Smooth muscle cell (in vitro differentiated cells): Measurements from ENCODE around the gene CACNA1C. TPM values are rescaled to one million over a fixed set of nuclear protein-coding genes. Genes with fewer than 3 reads are reported as not detected.
A peak's percentile ranks its signal among the peaks of the same experiment; 100 is the strongest.

Source experiments
- DNase-seq: peaks from one replicate; lab custom pipeline; 2025; ENCODE audit not compliant: unreplicated experiment; lab: John Stamatoyannopoulos, UW
- H2AFZ ChIP-seq: fragments of 200-600 bp; sonication (generic); 2 replicates; pipeline ENCODE4 v1.6.0; 2016; ENCODE audit warnings: antibody characterized with exemption, low read depth, mild to moderate bottlenecking
- H3F3A ChIP-seq: fragments of 200-600 bp; sonication (generic); 2 replicates; pipeline ENCODE4 v1.6.0; 2017; ENCODE audit warnings: antibody characterized with exemption, low read depth
- H3K27ac ChIP-seq: fragments of 200-600 bp; sonication (generic); 2 replicates; pipeline ENCODE4 v1.5.1; 2016; ENCODE audit warnings: low read depth, mild to moderate bottlenecking
- H3K27me3 ChIP-seq: fragments of 200-600 bp; sonication (generic); 2 replicates; pipeline ENCODE4 v1.6.1; 2016; ENCODE audit warnings: low read depth, mild to moderate bottlenecking
- H3K36me3 ChIP-seq: fragments of 200-600 bp; sonication (generic); 2 replicates; pipeline ENCODE4 v1.5.1; 2016; ENCODE audit warnings: low read depth
- H3K4me1 ChIP-seq: fragments of 200-600 bp; sonication (generic); 2 replicates; pipeline ENCODE4 v1.5.1; 2016; ENCODE audit warnings: low read depth
- H3K4me2 ChIP-seq: fragments of 200-600 bp; sonication (generic); 2 replicates; pipeline ENCODE4 v1.6.0; 2016; ENCODE audit warnings: mild to moderate bottlenecking
- H3K4me3 ChIP-seq: fragments of 200-600 bp; sonication (generic); 2 replicates; pipeline ENCODE4 v1.5.1; 2016; ENCODE audit warnings: mild to moderate bottlenecking
- H3K79me2 ChIP-seq: fragments of 200-600 bp; sonication (generic); 2 replicates; pipeline ENCODE4 v1.6.0; 2016; ENCODE audit warnings: low read depth, mild to moderate bottlenecking
- H3K9ac ChIP-seq: fragments of 200-600 bp; sonication (generic); 2 replicates; pipeline ENCODE4 v1.6.0; 2016; ENCODE audit warnings: low read depth
- H3K9me3 ChIP-seq: fragments of 200-600 bp; sonication (generic); replicated peaks from 2 replicates; pipeline ENCODE4 v1.5.1; 2016; ENCODE audit warnings: low read depth
- H4K20me1 ChIP-seq: fragments of 200-600 bp; sonication (generic); 2 replicates; pipeline ENCODE4 v1.6.0; 2016; ENCODE audit warnings: low read depth
- WGBS: methylation state at CpG from one replicate; pipeline ENCODE4 v1.1.7; 2016; ENCODE audit warnings: low lambda C conversion rate; 5-methylcytosine and 5-hydroxymethylcytosine counted together
- polyA plus RNA-seq: library from polyadenylated mRNA; unstranded; fragments of >200 nt; fragmentation: Nextera tagmentation; extraction: Ambion mirVana; gene quantifications from 2 replicates; pipeline ENCODE4 v1.2.1, GENCODE V29; 2016
- total RNA-seq: library from RNA; depleted of rRNA; stranded (reverse); fragments of >200 nt; gene quantifications from 2 replicates; pipeline ENCODE4 v1.2.3, GENCODE V29; 2014
- TF ChIP-seq, protein P1 (sequence below): fragments of 200-600 bp; sonication (generic); IDR thresholded peaks from 2 replicates; pipeline ENCODE4 v1.5.1; 2017; ENCODE audit warnings: borderline replicate concordance, mild to moderate bottlenecking, antibody characterized with exemption; ENCODE audit not compliant: insufficient read depth, poor library complexity, severe bottlenecking

CACNA1C gene
- total and polyA plus RNA-seq, 2 experiments from 2014 or later, result 1.6 to 4.5 TPM

DNA sequence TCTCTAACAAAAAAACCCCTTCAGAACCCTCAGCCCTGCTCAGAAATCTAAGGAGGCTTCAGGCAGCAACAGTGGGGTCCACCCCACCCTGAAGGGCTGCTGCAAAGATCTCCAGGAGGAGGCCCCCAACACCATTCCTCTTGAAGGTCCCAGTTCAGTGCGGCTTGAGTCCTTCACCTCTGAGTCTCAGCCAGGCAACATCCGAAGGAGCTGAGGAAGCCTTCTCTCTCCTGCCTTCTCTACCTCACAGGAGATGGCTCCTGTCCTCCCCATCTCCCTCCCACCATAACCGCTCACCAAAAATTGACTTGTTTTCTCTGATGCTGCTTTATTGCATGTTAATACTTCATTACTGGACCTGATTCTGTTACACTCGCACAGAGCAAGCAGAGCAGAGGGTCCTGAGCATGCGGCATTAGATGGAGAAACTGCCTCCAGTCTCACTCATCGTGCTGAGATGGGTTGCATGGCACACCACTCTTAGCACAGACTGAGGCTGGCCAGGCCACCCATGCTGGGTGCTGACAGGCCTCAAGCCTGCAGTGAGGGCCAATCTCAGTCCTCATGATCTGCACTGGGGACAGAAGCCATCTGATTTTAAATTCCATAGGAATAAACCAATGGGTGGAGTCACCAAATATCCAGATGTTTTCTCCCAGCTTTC is 224.8 kb downstream of the CACNA1C start:
- Histone ChIP-seq H3K9me3 (no peaks in the 10 kb centered on the region), H3K4me3 (no peak overlapping the region), H3F3A (no peaks in the 10 kb centered on the region), H3K79me2 (no peaks in the 10 kb centered on the region), H3K27me3 (no peaks in the 10 kb centered on the region), H2AFZ (no peak overlapping the region), H3K4me2 (no peak overlapping the region), H3K27ac (no peak overlapping the region), H3K4me1 (no peaks in the 10 kb centered on the region), H3K36me3 (no peaks in the 10 kb centered on the region), H3K9ac (no peak overlapping the region), H4K20me1 (no peaks in the 10 kb centered on the region)
- TF ChIP-seq, protein P1, sequence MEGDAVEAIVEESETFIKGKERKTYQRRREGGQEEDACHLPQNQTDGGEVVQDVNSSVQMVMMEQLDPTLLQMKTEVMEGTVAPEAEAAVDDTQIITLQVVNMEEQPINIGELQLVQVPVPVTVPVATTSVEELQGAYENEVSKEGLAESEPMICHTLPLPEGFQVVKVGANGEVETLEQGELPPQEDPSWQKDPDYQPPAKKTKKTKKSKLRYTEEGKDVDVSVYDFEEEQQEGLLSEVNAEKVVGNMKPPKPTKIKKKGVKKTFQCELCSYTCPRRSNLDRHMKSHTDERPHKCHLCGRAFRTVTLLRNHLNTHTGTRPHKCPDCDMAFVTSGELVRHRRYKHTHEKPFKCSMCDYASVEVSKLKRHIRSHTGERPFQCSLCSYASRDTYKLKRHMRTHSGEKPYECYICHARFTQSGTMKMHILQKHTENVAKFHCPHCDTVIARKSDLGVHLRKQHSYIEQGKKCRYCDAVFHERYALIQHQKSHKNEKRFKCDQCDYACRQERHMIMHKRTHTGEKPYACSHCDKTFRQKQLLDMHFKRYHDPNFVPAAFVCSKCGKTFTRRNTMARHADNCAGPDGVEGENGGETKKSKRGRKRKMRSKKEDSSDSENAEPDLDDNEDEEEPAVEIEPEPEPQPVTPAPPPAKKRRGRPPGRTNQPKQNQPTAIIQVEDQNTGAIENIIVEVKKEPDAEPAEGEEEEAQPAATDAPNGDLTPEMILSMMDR, result no peak
- WGBS, result 95% methylated on average over 6 of the region's 6 CpGs
- DNase-seq, result no peak

DNA sequence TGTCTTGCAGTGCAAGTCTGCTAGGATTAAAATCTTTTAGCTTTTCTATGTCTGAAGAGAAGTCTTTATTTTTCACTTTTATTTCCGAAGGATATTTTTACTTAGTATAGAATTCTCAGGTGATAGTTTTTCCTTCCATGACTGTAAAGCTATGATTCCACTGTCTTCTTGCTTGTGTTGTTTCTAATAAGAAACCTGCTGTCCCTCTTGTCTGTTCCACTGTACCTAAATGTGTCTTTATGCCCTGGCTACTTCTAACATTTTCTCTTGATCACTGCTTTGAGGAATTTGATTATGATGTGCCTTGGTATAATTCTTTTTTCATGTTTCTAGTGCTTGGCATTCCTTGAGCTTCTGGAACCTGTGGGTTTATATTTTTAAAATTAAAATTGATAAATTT is 228.7 kb downstream of the CACNA1C start:
- H3K4me3 ChIP-seq, result no peak overlapping the region
- H4K20me1 ChIP-seq, result no peaks in the 10 kb centered on the region
- no peaks in the 10 kb centered on the region for H3K79me2 ChIP-seq
- H3K4me1 ChIP-seq, result no peaks in the 10 kb centered on the region
- no peak for DNase-seq
- no peak overlapping the region for H3K27ac ChIP-seq
- H2AFZ ChIP-seq, result no peak overlapping the region
- no peaks in the 10 kb centered on the region for H3K36me3 ChIP-seq
- no peaks in the 10 kb centered on the region for H3K27me3 ChIP-seq
- H3F3A ChIP-seq, result no peaks in the 10 kb centered on the region
- 97% methylated on average over 1 of the region's 1 CpG for WGBS
- TF ChIP-seq, protein P1, result no peak
- no peaks in the 10 kb centered on the region for H3K9me3 ChIP-seq
- H3K9ac ChIP-seq, result no peak overlapping the region
- H3K4me2 ChIP-seq, result no peak overlapping the region

DNA sequence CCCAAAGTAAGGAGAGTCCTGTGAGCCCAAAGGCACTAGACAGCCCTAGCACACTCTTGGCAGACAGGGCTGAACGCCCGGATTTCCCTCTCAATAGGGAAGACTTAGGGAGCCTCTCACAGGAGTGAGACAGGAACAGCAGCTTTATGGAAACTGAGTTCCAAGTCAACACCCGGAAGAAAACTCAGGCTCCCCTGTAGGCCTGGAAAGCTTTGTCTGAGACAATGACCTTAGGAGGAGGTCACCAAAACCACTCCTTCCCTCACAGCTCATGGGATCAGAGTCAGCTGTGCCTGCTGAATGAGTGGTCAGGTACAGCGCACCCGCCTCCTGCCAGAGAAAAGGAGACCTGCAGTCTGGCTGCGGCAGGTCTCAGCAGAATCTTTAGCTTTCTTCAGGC is 229.5 kb downstream of the CACNA1C start:
- peaks cover 3% of the 10 kb centered on the region for H3K4me1 ChIP-seq
- H3K79me2 ChIP-seq, result no peaks in the 10 kb centered on the region
- no peaks in the 10 kb centered on the region for H3K9me3 ChIP-seq
- H3K36me3 ChIP-seq, result no peaks in the 10 kb centered on the region
- no peaks in the 10 kb centered on the region for H4K20me1 ChIP-seq
- H3K27me3 ChIP-seq, result no peaks in the 10 kb centered on the region
- no peak overlapping the region for H3K4me3 ChIP-seq
- no peaks in the 10 kb centered on the region for H3F3A ChIP-seq
- WGBS, result 78% methylated on average over 6 of the region's 6 CpGs
- no peak overlapping the region for H2AFZ ChIP-seq
- TF ChIP-seq, protein P1, result no peak
- H3K9ac ChIP-seq, result no peak overlapping the region
- DNase-seq, result no peak
- no peak overlapping the region for H3K27ac ChIP-seq
- no peak overlapping the region for H3K4me2 ChIP-seq

DNA sequence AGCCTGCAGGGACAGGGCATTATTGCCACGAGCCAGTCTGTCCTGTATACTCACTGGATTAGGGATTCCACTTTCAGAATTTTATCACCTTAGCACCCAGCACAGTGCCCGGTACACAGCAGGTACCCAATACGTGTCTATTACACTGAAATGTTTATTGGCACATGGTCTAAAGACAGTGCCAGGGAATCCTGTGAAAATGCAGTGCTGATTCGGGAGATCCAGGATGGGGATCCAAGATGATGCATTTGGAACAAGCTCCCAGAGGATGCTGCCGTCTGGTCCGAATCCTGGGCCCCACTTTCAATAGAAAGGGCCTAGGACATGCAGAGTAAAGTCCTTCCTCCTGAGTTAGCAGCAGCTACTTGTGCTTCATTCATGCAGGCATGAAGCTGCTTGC is 230.7 kb downstream of the CACNA1C start:
- H3K27me3 ChIP-seq, result no peaks in the 10 kb centered on the region
- no peak overlapping the region for H3K27ac ChIP-seq
- H3K4me3 ChIP-seq, result no peak overlapping the region
- 96% methylated on average over 6 of the region's 6 CpGs for WGBS
- DNase-seq, result no peak
- H3K4me2 ChIP-seq, result no peak overlapping the region
- peaks cover 3% of the 10 kb centered on the region for H3K4me1 ChIP-seq
- no peaks in the 10 kb centered on the region for H3K36me3 ChIP-seq
- no peaks in the 10 kb centered on the region for H4K20me1 ChIP-seq
- TF ChIP-seq, protein P1, result no peak
- H2AFZ ChIP-seq, result peak overlapping the region; percentile 60
- H3K9ac ChIP-seq, result no peak overlapping the region
- H3K9me3 ChIP-seq, result no peaks in the 10 kb centered on the region
- no peaks in the 10 kb centered on the region for H3K79me2 ChIP-seq
- H3F3A ChIP-seq, result no peaks in the 10 kb centered on the region
